GM21423 (cell line): Measurements from ENCODE around the gene CFAP58.

Experiments used
- ATAC-seq: cut with Tn5 transposase; IDR thresholded peaks from one replicate; pipeline ENCODE4 v1.9.1; 2021; ENCODE audit warnings: mild to moderate bottlenecking, moderate library complexity; ENCODE audit not compliant: unreplicated experiment

The CFAP58 gene

DNA sequence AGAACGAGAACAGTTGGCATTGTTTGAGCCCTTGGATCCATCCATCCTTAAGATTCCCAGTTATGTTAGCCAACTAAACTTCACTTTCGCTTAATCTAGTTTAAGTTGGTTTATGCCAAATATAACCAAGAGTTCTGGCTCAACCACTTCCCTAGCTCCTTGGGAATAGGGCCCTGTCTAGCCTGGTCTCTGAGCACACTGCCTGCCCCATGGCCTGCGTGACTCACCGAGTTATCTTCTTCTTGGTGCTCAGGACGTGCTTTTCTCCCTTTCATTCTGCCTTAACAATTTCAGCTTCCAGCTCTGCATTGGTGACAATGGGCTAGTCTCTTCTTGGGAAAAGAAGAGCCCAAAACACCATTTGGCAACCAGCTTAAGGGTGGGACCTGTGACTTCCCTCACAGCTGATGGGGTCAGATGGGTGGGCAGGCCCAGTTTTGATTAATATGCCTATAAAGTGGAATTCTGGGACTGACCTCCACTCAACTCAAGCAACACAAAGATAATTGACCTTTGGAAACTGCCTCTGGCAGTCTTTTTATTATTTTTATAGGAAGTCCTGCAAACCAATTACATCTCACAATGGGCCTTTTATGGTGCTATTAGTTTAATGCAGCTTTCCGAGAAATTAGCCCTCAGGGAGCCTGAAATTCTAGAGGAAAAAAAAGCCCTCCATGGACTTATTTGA, 126.4 kb downstream of the CFAP58 start:
- ATAC-seq = no peak

- ATAC-seq = no peak
Observed at GRCh38 chr10:104480797-104481196, 127.2 kb downstream of the CFAP58 start.

- ATAC-seq = no peak
Observed at GRCh38 chr10:104483582-104483981, 129.9 kb downstream of the CFAP58 start.

DNA sequence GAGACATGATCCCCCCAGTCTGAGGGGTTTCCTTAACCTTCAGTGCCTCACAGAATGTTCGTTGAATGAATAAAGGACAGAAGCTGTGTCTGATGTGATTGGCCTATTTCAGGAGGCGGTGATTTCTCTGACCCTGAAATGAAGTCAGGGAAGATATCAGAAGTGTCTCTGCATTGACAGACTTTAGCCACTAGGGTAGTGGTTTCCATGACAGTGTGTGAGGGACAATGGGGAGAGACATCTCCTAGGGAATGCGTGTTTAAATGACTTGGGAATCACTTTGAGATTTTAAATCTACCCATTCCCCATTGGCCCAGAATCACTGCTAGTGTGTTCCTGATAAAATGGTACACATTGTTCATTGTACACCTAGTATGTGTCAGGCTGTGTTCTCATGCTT, 132.0 kb downstream of the CFAP58 start:
- ATAC-seq = no peak

- ATAC-seq = no peak
Observed at GRCh38 chr10:104486803-104487202, 133.2 kb downstream of the CFAP58 start.

DNA sequence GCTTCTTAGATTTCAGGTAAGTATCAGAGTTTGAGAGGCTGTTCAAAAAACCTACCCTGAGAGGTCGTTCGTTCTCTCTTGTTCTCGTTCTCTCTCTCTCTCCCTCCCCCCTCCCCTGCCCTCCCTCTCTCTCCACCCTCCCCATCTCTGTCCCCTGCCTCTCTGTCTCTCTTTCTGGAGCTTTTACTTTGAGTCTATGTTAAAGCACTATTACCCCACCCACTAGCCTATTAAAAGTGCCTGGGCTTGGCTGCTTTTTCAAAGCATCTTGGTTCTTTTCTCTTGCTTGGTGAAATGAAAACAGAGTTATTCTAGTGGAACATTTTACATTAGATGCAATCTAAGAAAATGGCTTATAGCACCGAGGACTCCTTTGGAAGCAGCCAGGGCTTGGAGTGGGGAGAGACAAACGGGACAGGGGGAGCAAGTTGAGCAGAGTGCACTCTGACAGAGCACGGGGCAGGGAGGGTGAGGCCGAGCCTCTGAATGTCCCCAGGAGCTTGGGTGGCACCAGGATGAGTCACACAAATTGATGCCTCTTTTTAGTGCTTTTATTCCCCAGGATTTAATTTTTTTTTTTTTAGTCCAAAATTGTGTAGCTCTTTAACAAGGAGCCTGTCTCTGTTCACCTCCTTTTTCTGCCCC, 134.3 kb downstream of the CFAP58 start:
- no peak for ATAC-seq

- ATAC-seq = no peak
Observed at GRCh38 chr10:104488439-104488832, 134.8 kb downstream of the CFAP58 start.

- no peak for ATAC-seq
Observed at GRCh38 chr10:104492329-104492940, 138.8 kb downstream of the CFAP58 start.

DNA sequence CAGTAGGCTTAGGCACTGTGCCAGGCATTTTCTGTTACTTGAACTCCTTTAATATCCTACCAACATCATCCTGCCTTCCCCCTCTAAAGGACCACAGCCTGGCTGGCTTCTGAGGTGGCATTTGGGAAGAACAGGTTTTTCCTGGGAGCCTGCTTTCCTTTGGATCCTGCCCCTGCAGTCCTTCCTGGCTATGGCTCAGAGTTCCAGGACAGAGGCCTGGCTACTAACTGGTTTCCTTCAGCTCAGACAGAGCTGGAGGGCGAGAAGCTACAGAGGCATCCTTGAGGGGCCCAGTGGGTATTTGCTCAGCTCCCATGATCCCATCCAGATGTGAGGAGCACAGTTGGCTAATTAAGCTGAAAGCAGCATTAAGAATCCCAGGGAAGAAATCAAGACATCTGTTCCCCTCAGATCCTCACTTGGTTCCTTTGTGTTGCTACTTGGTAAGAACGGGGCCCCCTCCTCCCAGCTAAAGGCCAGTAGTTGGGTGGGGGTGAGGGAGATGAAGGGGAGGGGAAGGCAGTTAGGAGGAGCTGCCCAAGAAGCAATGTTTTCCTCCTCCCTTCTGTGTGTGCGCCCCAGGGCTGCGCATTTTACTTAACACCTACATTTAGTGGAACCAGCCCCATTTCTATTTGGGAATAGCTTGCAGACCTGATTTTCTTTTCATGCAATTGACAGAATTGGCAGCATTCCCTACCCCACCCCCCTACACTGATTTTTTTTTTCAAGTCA, 144.9 kb downstream of the CFAP58 start:
- no peak for ATAC-seq

DNA sequence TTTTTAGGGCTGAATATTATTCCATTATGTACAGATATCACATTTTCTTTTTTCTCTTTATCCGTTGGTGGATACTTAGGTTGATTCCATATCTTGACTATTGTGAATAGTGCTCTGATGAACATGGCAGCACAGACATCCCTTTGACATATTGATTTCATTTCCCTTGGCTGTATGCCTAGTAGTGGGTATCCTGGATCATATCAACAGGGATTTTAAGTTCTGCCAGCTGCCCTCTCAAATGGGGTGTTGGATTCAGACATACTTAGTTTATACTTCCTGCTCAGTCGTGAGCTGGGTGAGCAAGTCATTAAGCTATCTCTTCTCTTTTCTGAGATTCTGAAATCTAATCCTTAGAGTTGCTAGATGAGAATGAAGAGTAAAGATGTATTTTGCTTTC, 147.8 kb downstream of the CFAP58 start:
- ATAC-seq = no peak

GRCh38 chr10:104501864-104502579, 148.4 kb downstream of the CFAP58 start:
- no peak for ATAC-seq

- no peak for ATAC-seq
Observed at GRCh38 chr10:104502907-104503306, 149.3 kb downstream of the CFAP58 start.
